NCI-H524 (cell line): ENCODE measurements around the gene PFKFB3.

Experiments used
- DNase-seq, 2 experiments: peaks; one replicate each; lab custom pipeline; 2025; lab: John Stamatoyannopoulos, UW

PFKFB3 gene

GRCh38 chr10:6300784-6301460 is 98.2 kb downstream of the PFKFB3 start:
- no peak for DNase-seq

DNA sequence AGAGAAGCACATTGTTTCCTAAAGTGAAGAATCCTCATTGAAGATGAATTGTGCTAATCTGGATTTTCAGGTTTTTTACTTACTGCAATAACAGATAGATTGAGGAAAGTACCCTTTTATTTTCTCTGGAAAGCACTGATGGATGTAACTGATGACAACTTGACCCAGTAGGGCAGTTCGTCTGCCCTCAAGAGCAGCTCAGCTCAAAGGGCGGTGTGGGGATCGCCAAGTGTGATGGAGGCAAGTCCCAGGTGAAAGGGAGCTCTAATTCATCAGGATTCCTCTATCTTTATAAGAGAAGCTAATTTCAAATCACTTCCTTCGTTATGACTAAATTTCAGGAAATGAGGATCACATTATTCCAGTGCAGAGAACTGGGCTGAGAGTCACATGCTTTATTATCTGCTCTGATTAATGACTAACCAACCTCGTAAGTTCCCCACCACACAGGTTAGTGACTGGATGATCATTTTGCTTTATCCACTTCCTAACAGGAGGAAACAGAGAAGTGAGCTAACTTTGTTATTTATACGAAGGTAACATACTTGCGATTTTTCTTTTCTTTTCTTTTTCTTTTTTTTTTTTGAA is 98.8 kb downstream of the PFKFB3 start:
- no peak for DNase-seq
